ENCODE results near the gene TNFSF11. TPM values are rescaled to one million over a fixed set of nuclear protein-coding genes. Genes with fewer than 3 reads are reported as not detected.

TNFSF11 gene
- total and polyA plus RNA-seq, 2 experiments from 2014 or later, result not detected

DNA sequence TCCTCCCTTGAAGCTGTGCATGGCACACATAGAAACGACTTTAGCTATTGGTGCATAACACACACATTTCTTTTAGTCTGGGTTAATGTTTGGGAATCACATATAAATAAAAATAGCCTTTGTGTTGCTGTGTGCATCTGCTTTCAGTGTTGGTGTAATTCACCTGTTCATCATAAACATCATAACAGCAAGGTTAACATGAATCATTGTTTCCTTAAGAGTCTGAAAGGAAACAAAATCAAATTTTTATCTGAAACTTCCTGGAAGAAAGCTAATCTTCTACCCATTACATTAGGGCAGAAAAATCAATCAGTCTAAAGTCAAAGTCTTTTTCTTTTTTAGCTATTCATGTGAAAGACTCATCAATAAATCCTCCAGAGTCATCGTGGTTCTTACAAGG, 35.0 kb upstream of the TNFSF11 start:
- no peaks in the 10 kb centered on the region for H3K79me2 ChIP-seq (ENCODE audit: insufficient read depth)
- H3F3A ChIP-seq (ENCODE audit: insufficient read depth), result no peaks in the 10 kb centered on the region
- DNase-seq, result no peak
- H4K20me1 ChIP-seq (ENCODE audit: insufficient read depth), result no peaks in the 10 kb centered on the region
- no peak overlapping the region for H2AFZ ChIP-seq
- TF ChIP-seq EZH2 (IDR thresholded peaks at IDR 0.05; ENCODE audit: insufficient read depth, poor library complexity, severe bottlenecking), result no peak
- TF ChIP-seq EZH2phosphoT487 (IDR thresholded peaks at IDR 0.05; ENCODE audit: insufficient read depth, low read depth), result no peak
- no peak overlapping the region for H3K4me2 ChIP-seq (ENCODE audit: unreplicated experiment)
- WGBS, 2 experiments (ENCODE audit: low coverage in 1 of 2, low lambda C conversion rate in 2 of 2, missing lambda C conversion rate in 2 of 2), result 10 to 18% methylated on average over 2 of the region's 2 CpGs
- H3K36me3 ChIP-seq (ENCODE audit: low read depth), result no peaks in the 10 kb centered on the region
- H3K9me2 ChIP-seq (ENCODE audit: insufficient read depth), result no peaks in the 10 kb centered on the region; the same call in 1 of the 2 replicates
- H3K9me3 ChIP-seq (ENCODE audit: low read depth), result no peaks in the 10 kb centered on the region
- H3K9ac ChIP-seq, result no peak overlapping the region
- in situ Hi-C loops (cut with MboI), result no loop called here
- no peak overlapping the region for H3K27ac ChIP-seq
- H3K27me3 ChIP-seq (replicated peaks; ENCODE audit: insufficient read depth), result 0 out of 2 replicates have a peak, but pooled peaks cover 9% of the 10 kb centered on the region
- no peak overlapping the region for H3K4me3 ChIP-seq
- no peaks in the 10 kb centered on the region for H3K4me1 ChIP-seq (ENCODE audit: insufficient read depth)

- Histone ChIP-seq H3K9ac (no peak overlapping the region), H3K9me3 (ENCODE audit: low read depth) (no peaks in the 10 kb centered on the region), H3K4me1 (ENCODE audit: insufficient read depth) (no peaks in the 10 kb centered on the region), H3K36me3 (ENCODE audit: low read depth) (no peaks in the 10 kb centered on the region), H3K27me3 (replicated peaks; ENCODE audit: insufficient read depth) (0 out of 2 replicates have a peak, but pooled peaks cover 9% of the 10 kb centered on the region), H3F3A (ENCODE audit: insufficient read depth) (no peaks in the 10 kb centered on the region), H3K27ac (no peak overlapping the region), H3K79me2 (ENCODE audit: insufficient read depth) (no peaks in the 10 kb centered on the region), H3K9me2 (ENCODE audit: insufficient read depth) (no peaks in the 10 kb centered on the region; the same call in 1 of the 2 replicates), H3K4me2 (ENCODE audit: unreplicated experiment) (no peak overlapping the region), H2AFZ (no peak overlapping the region), H4K20me1 (ENCODE audit: insufficient read depth) (no peaks in the 10 kb centered on the region), H3K4me3 (no peak overlapping the region)
- TF ChIP-seq EZH2phosphoT487 (IDR thresholded peaks at IDR 0.05; ENCODE audit: insufficient read depth, low read depth), result no peak
- no peak for TF ChIP-seq EZH2 (IDR thresholded peaks at IDR 0.05; ENCODE audit: insufficient read depth, poor library complexity, severe bottlenecking)
- DNase-seq, result peak; percentile 41
- 53 to 68% methylated on average over 7 of the region's 7 CpGs for WGBS, 2 experiments (ENCODE audit: low coverage in 1 of 2, low lambda C conversion rate in 2 of 2, missing lambda C conversion rate in 2 of 2)
- in situ Hi-C loops (cut with MboI), result no loop called here
These were observed 34.3 kb upstream of the TNFSF11 start for GRCh38 chr13:42539670-42540069.

DNA sequence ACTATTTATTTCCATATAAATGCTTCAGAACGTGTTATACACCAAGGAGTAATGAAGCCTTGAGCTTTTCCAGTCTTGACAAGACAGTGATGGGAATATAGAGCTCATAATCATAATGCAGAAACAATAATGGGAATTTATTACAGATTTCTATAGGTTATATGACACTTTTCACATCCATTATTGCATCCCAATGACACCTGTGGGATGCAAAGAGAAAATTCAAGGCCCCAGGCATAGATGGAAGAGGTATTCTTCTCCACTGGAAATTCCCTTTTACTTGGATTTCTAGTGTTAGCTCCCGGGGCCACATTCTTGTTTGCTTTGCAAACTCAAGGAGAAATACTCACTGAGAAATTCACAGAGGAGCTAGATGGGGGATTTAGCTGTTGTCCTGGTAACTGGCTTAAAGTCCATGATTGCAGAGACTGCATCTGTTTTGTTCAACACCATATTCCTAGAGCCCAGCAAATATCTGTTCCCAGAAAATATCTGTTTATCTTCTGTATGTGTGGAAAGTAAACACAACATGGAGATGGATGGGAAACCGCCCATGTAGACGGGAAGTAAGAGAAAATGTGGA, 30.6 kb upstream of the TNFSF11 start:
- 25 to 38% methylated on average over 4 of the region's 4 CpGs for WGBS, 2 experiments (ENCODE audit: low coverage in 1 of 2, low lambda C conversion rate in 2 of 2, missing lambda C conversion rate in 2 of 2)
- Histone ChIP-seq H3K4me1 (ENCODE audit: insufficient read depth) (no peaks in the 10 kb centered on the region), H3K36me3 (ENCODE audit: low read depth) (no peaks in the 10 kb centered on the region), H3F3A (ENCODE audit: insufficient read depth) (no peaks in the 10 kb centered on the region), H3K27ac (no peak overlapping the region), H3K27me3 (replicated peaks; ENCODE audit: insufficient read depth) (0 out of 2 replicates have a peak, but pooled peaks cover 9% of the 10 kb centered on the region), H3K9me2 (ENCODE audit: insufficient read depth) (no peaks in the 10 kb centered on the region; the same call in 1 of the 2 replicates), H2AFZ (no peak overlapping the region), H4K20me1 (ENCODE audit: insufficient read depth) (no peaks in the 10 kb centered on the region), H3K9me3 (ENCODE audit: low read depth) (no peaks in the 10 kb centered on the region), H3K79me2 (ENCODE audit: insufficient read depth) (no peaks in the 10 kb centered on the region), H3K9ac (no peak overlapping the region), H3K4me2 (ENCODE audit: unreplicated experiment) (no peak overlapping the region), H3K4me3 (no peak overlapping the region)
- DNase-seq, result no peak
- in situ Hi-C loops (cut with MboI), result no loop called here
- no peak for TF ChIP-seq EZH2phosphoT487 (IDR thresholded peaks at IDR 0.05; ENCODE audit: insufficient read depth, low read depth)
- TF ChIP-seq EZH2 (IDR thresholded peaks at IDR 0.05; ENCODE audit: insufficient read depth, poor library complexity, severe bottlenecking), result no peak

GRCh38 chr13:42544246-42544926, 29.6 kb upstream of the TNFSF11 start:
- Histone ChIP-seq H2AFZ (no peak overlapping the region), H3K9ac (no peak overlapping the region), H3K27ac (no peak overlapping the region), H3K9me2 (ENCODE audit: insufficient read depth) (no peaks in the 10 kb centered on the region; the same call in 1 of the 2 replicates), H3K36me3 (ENCODE audit: low read depth) (no peaks in the 10 kb centered on the region), H3K4me2 (ENCODE audit: unreplicated experiment) (no peak overlapping the region), H3K4me3 (no peak overlapping the region), H3K79me2 (ENCODE audit: insufficient read depth) (no peaks in the 10 kb centered on the region), H3K4me1 (ENCODE audit: insufficient read depth) (no peaks in the 10 kb centered on the region), H4K20me1 (ENCODE audit: insufficient read depth) (no peaks in the 10 kb centered on the region), H3K9me3 (ENCODE audit: low read depth) (no peaks in the 10 kb centered on the region), H3F3A (ENCODE audit: insufficient read depth) (no peaks in the 10 kb centered on the region), H3K27me3 (replicated peaks; ENCODE audit: insufficient read depth) (0 out of 2 replicates have a peak, but pooled peaks cover 9% of the 10 kb centered on the region)
- DNase-seq, result peak; percentile 36
- 24 to 25% methylated on average over 4 of the region's 4 CpGs for WGBS, 2 experiments (ENCODE audit: low coverage in 1 of 2, low lambda C conversion rate in 2 of 2, missing lambda C conversion rate in 2 of 2)
- TF ChIP-seq EZH2phosphoT487 (IDR thresholded peaks at IDR 0.05; ENCODE audit: insufficient read depth, low read depth) (no peak), EZH2 (IDR thresholded peaks at IDR 0.05; ENCODE audit: insufficient read depth, poor library complexity, severe bottlenecking) (no peak)
- in situ Hi-C loops (cut with MboI), result no loop called here
